ENCODE measurements around the gene OR7A17. TPM values are rescaled to one million over a fixed set of nuclear protein-coding genes. Genes with fewer than 3 reads are reported as not detected.

Gene OR7A17
- total RNA-seq, 5 donors from 2014 or later (not counting 1 experiment from before 2014, with no cell fraction given), result not detected

- Histone ChIP-seq H3K36me3 (ENCODE audit: control insufficient read depth in 2 of 2, extremely low read depth in 1 of 2, insufficient read depth in 1 of 2, low read length in 1 of 2) (no peaks in the 10 kb centered on the region), H3K4me1 (ENCODE audit: control insufficient read depth in 1 of 2, extremely low read depth in 1 of 2, insufficient read depth in 2 of 2, low read length in 2 of 2) (no peaks in the 10 kb centered on the region), H3K9me3 (no peaks in the 10 kb centered on the region), H3K27me3 (replicated peaks in 1 of 2; ENCODE audit: control insufficient read depth in 2 of 2, extremely low read depth in 1 of 2, insufficient read depth in 2 of 2, low read length in 1 of 2) (peaks cover 0 to 15% of the 10 kb centered on the region in 2 experiments), H3K4me3 (ENCODE audit: control insufficient read depth in 1 of 2, extremely low read depth in 1 of 2, low read length in 1 of 2) (no peak overlapping the region), H3K27ac (ENCODE audit: low read length) (no peak overlapping the region)
- Mint-ChIP-seq H3K4me1 (no peaks in the 10 kb centered on the region), H3K27ac (no peak overlapping the region), H3K27me3 (peaks cover 25 to 34% of the 10 kb centered on the region in 2 donors), H3K36me3 (no peaks in the 10 kb centered on the region), H3K4me3 (no peak overlapping the region), H3K9me3 (peaks cover 0 to 2% (median 0%) of the 10 kb centered on the region in 3 donors)
- ChIA-PET CTCF (no interaction called here), POLR2A (no interaction called here)
- no CpG with 5 or more reads among the region's 2 CpGs for WGBS (ENCODE audit: insufficient coverage)
- no peak for DNase-seq
- ATAC-seq (replicated peaks in 1 of 4), result no peak
Measured at GRCh38 chr19:14843169-14843568, 42.8 kb downstream of the OR7A17 start.

GRCh38 chr19:14840206-14840605 lies 45.7 kb downstream of the OR7A17 start:
- Mint-ChIP-seq H3K9me3 (no peaks in the 10 kb centered on the region), H3K4me1 (no peaks in the 10 kb centered on the region), H3K27ac (no peak overlapping the region), H3K4me3 (no peak overlapping the region), H3K36me3 (no peaks in the 10 kb centered on the region), H3K27me3 (peaks cover 31 to 33% of the 10 kb centered on the region in 2 donors)
- no peak overlapping the region for H3K27ac ChIP-seq (ENCODE audit: low read length)
- DNase-seq, result no peak
- peaks cover 0 to 9% of the 10 kb centered on the region in 2 experiments for H3K27me3 ChIP-seq (replicated peaks in 1 of 2; ENCODE audit: control insufficient read depth in 2 of 2, extremely low read depth in 1 of 2, insufficient read depth in 2 of 2, low read length in 1 of 2)
- POLR2A ChIA-PET, result no interaction called here
- CTCF ChIA-PET, result no interaction called here
- no CpG with 5 or more reads among the region's 1 CpG for WGBS (ENCODE audit: insufficient coverage)
- no peaks in the 10 kb centered on the region for H3K9me3 ChIP-seq
- no peak overlapping the region for H3K4me3 ChIP-seq (ENCODE audit: control insufficient read depth in 1 of 2, extremely low read depth in 1 of 2, low read length in 1 of 2)
- H3K4me1 ChIP-seq (ENCODE audit: control insufficient read depth in 1 of 2, extremely low read depth in 1 of 2, insufficient read depth in 2 of 2, low read length in 2 of 2), result no peaks in the 10 kb centered on the region
- ATAC-seq (replicated peaks in 1 of 4), result no peak
- H3K36me3 ChIP-seq (ENCODE audit: control insufficient read depth in 2 of 2, extremely low read depth in 1 of 2, insufficient read depth in 1 of 2, low read length in 1 of 2), result no peaks in the 10 kb centered on the region

GRCh38 chr19:14837391-14837790 lies 48.5 kb downstream of the OR7A17 start:
- no peaks in the 10 kb centered on the region for H3K4me1 Mint-ChIP-seq
- DNase-seq, result no peak
- no peak overlapping the region for H3K4me3 ChIP-seq (ENCODE audit: control insufficient read depth in 1 of 2, extremely low read depth in 1 of 2, low read length in 1 of 2)
- H3K4me3 Mint-ChIP-seq, result no peak overlapping the region
- H3K27ac ChIP-seq (ENCODE audit: low read length), result no peak overlapping the region
- no CpG with 5 or more reads among the region's 4 CpGs for WGBS (ENCODE audit: insufficient coverage)
- H3K27me3 Mint-ChIP-seq, result peaks cover 18 to 28% of the 10 kb centered on the region in 2 donors
- H3K9me3 ChIP-seq, result no peaks in the 10 kb centered on the region
- ChIA-PET CTCF (interaction anchor here in 1 of 2 donors (0.9 kb wide), 1 partner anchor 82 kb away, joined by 3 read pairs; no protein-coding TSS in a partner anchor), POLR2A (interaction anchor here in 1 of 2 donors (0.6 kb wide), 1 partner anchor 184 kb away, joined by 5 read pairs; no protein-coding TSS in a partner anchor)
- no peak for ATAC-seq (replicated peaks in 1 of 4)
- H3K27me3 ChIP-seq (replicated peaks in 1 of 2; ENCODE audit: control insufficient read depth in 2 of 2, extremely low read depth in 1 of 2, insufficient read depth in 2 of 2, low read length in 1 of 2), result peaks cover 0 to 8% of the 10 kb centered on the region in 2 experiments
- H3K36me3 ChIP-seq (ENCODE audit: control insufficient read depth in 2 of 2, extremely low read depth in 1 of 2, insufficient read depth in 1 of 2, low read length in 1 of 2), result no peaks in the 10 kb centered on the region
- no peaks in the 10 kb centered on the region for H3K4me1 ChIP-seq (ENCODE audit: control insufficient read depth in 1 of 2, extremely low read depth in 1 of 2, insufficient read depth in 2 of 2, low read length in 2 of 2)
- H3K36me3 Mint-ChIP-seq, result no peaks in the 10 kb centered on the region
- H3K9me3 Mint-ChIP-seq, result no peaks in the 10 kb centered on the region
- no peak overlapping the region for H3K27ac Mint-ChIP-seq

- H3K36me3 ChIP-seq (ENCODE audit: control insufficient read depth in 2 of 2, extremely low read depth in 1 of 2, insufficient read depth in 1 of 2, low read length in 1 of 2), result no peaks in the 10 kb centered on the region
- Mint-ChIP-seq H3K27ac (no peak within 1 kb of the TSS), H3K4me1 (no peaks in the 10 kb centered on the region), H3K27me3 (peaks cover 4 to 18% of the 10 kb centered on the region in 2 donors), H3K4me3 (no peak within 1 kb of the TSS), H3K36me3 (no peaks in the 10 kb centered on the region), H3K9me3 (no peaks in the 10 kb centered on the region)
- CTCF ChIA-PET, result no interaction called here
- H3K4me1 ChIP-seq (ENCODE audit: control insufficient read depth in 1 of 2, extremely low read depth in 1 of 2, insufficient read depth in 2 of 2, low read length in 2 of 2), result no peaks in the 10 kb centered on the region
- no peak within 1 kb of the TSS for H3K4me3 ChIP-seq (ENCODE audit: control insufficient read depth in 1 of 2, extremely low read depth in 1 of 2, low read length in 1 of 2)
- DNase-seq (no peak), ATAC-seq (replicated peaks in 1 of 4) (no peak)
- H3K9me3 ChIP-seq, result no peaks in the 10 kb centered on the region
- POLR2A ChIA-PET, result no interaction called here
- WGBS (ENCODE audit: insufficient coverage), result no CpG with 5 or more reads among the region's 1 CpG
- H3K27me3 ChIP-seq (replicated peaks in 1 of 2; ENCODE audit: control insufficient read depth in 2 of 2, extremely low read depth in 1 of 2, insufficient read depth in 2 of 2, low read length in 1 of 2), result peaks cover 0 to 6% of the 10 kb centered on the region in 2 experiments
- no peak within 1 kb of the TSS for H3K27ac ChIP-seq (ENCODE audit: low read length)
Measured at GRCh38 chr19:14835011-14835410, 50.9 kb downstream of the OR7A17 start, which contains the start of the genes OR7A5 and OR7C1. OR7A5 (minus strand) TSS chr19:14835185; CDS start chr19:14828241, 6,944 bp downstream. OR7C1 (minus strand) TSS chr19:14835185; CDS start chr19:14800136, 35,049 bp downstream.

- Mint-ChIP-seq H3K4me1 (no peaks in the 10 kb centered on the region), H3K27ac (no peak overlapping the region), H3K4me3 (no peak overlapping the region), H3K36me3 (no peaks in the 10 kb centered on the region), H3K9me3 (no peaks in the 10 kb centered on the region), H3K27me3 (peaks cover 27 to 40% of the 10 kb centered on the region in 2 donors)
- Histone ChIP-seq H3K27me3 (replicated peaks in 1 of 2; ENCODE audit: control insufficient read depth in 2 of 2, extremely low read depth in 1 of 2, insufficient read depth in 2 of 2, low read length in 1 of 2) (peaks cover 0 to 4% of the 10 kb centered on the region in 2 experiments), H3K4me1 (ENCODE audit: control insufficient read depth in 1 of 2, extremely low read depth in 1 of 2, insufficient read depth in 2 of 2, low read length in 2 of 2) (no peaks in the 10 kb centered on the region), H3K36me3 (ENCODE audit: control insufficient read depth in 2 of 2, extremely low read depth in 1 of 2, insufficient read depth in 1 of 2, low read length in 1 of 2) (no peaks in the 10 kb centered on the region), H3K4me3 (ENCODE audit: control insufficient read depth in 1 of 2, extremely low read depth in 1 of 2, low read length in 1 of 2) (no peak overlapping the region), H3K9me3 (no peaks in the 10 kb centered on the region), H3K27ac (ENCODE audit: low read length) (no peak overlapping the region)
- no peak for ATAC-seq (replicated peaks in 1 of 4)
- WGBS (ENCODE audit: insufficient coverage), result 74% methylated on average over 3 of the region's 4 CpGs
- no peak for DNase-seq
- ChIA-PET CTCF (no interaction called here), POLR2A (no interaction called here)
Measured at GRCh38 chr19:14830702-14831101, 55.2 kb downstream of the OR7A17 start.

Other genes with a start within 250 kb of the OR7A17 start
- gene ADGRE3, start 211.3 kb downstream of the OR7A17 start, total RNA-seq, result not detected
- gene ZNF333, start 196.1 kb downstream of the OR7A17 start, total RNA-seq, result 10 to 100 TPM; 20.5 to 39.0 (median 30.4) TPM
- gene ADGRE2, start 107.6 kb downstream of the OR7A17 start, total RNA-seq, result 1 to 10 TPM in 2 of 5 donors, under 1 TPM in 3; 0.62 to 5.4 (median 0.82) TPM
- gene OR7A5, start 50.9 kb downstream of the OR7A17 start, total RNA-seq, result not detected
- not detected for gene OR7C1, start 50.9 kb downstream of the OR7A17 start, total RNA-seq
- not detected for gene OR7A10, start 37.2 kb downstream of the OR7A17 start, total RNA-seq
- not detected for gene OR7C2, start 55.4 kb upstream of the OR7A17 start, total RNA-seq
- not detected for gene SLC1A6, start 93.7 kb upstream of the OR7A17 start, total RNA-seq
- gene CASP14, start 163.3 kb upstream of the OR7A17 start, total RNA-seq, result not detected
- gene OR1I1, start 196.1 kb upstream of the OR7A17 start, total RNA-seq, result not detected
- gene SYDE1, start 221.3 kb upstream of the OR7A17 start, total RNA-seq, result under 1 TPM; 0.18 to 0.58 (median 0.26) TPM